Caco-2 (cell line): ENCODE results near the gene ACTL8. TPM values are rescaled to one million over a fixed set of nuclear protein-coding genes. Genes with fewer than 3 reads are reported as not detected.

ENCODE experiments used
- BruUV-seq: library from RNA; stranded (reverse); fragments of 400-500 nt; replicated peaks from 2 replicates; lab custom pipeline; 2021; lab: Mats Ljungman, UMichigan
- CTCF ChIA-PET: fragments of 300-600 bp; sonication (Branson Sonifier 250); formaldehyde crosslinking; loops from one replicate; lab custom pipeline; 2022; ENCODE audit warnings: antibody characterized with exemption; lab: Charles Lee
- POLR2A ChIA-PET: fragments of 300-600 bp; sonication (Branson Sonifier 250); formaldehyde crosslinking; loops from one replicate; lab custom pipeline; 2022; ENCODE audit warnings: antibody characterized with exemption; lab: Charles Lee
- DNase-seq, 2 experiments: peaks; one replicate each; pipeline versions ENCODE4 v3.0.0 to v3.0.0-alpha.2; 2020 to 2022
- H3K27me3 ChIP-seq: replicated peaks from 2 replicates; pipeline ENCODE4 v1.6.0; 2011; ENCODE audit warnings: low read length; ENCODE audit not compliant: control insufficient read depth, insufficient read depth
- H3K36me3 ChIP-seq: 2 replicates; pipeline ENCODE4 v1.5.1; 2011; ENCODE audit warnings: low read length; ENCODE audit not compliant: control insufficient read depth, insufficient read depth
- H3K4me1 ChIP-seq: fragments of 250-450 bp; sonication (Bioruptor Pico); 2 replicates; pipeline ENCODE4 v1.5.1; 2020; ENCODE audit warnings: mild to moderate bottlenecking
- H3K4me3 ChIP-seq: 2 replicates; pipeline ENCODE4 v1.5.1; 2011; ENCODE audit warnings: low read depth, mild to moderate bottlenecking, control low read depth, low read length
- H3K9me3 ChIP-seq: fragments of 250-450 bp; sonication (Bioruptor Pico); 2 replicates; pipeline ENCODE4 v1.5.1; 2020; ENCODE audit warnings: mild to moderate bottlenecking, moderate library complexity
- H3K27ac Mint-ChIP-seq: one replicate; pipeline ENCODE4 v1.8.0; 2022; ENCODE audit warnings: mixed read lengths; ENCODE audit not compliant: unreplicated experiment
- H3K27me3 Mint-ChIP-seq: one replicate; pipeline ENCODE4 v1.8.0; 2022; ENCODE audit warnings: mixed read lengths; ENCODE audit not compliant: insufficient read depth, unreplicated experiment
- H3K36me3 Mint-ChIP-seq: one replicate; pipeline ENCODE4 v1.8.0; 2022; ENCODE audit warnings: mild to moderate bottlenecking, mixed read lengths; ENCODE audit not compliant: insufficient read depth, unreplicated experiment
- H3K4me1 Mint-ChIP-seq: one replicate; pipeline ENCODE4 v1.8.0; 2022; ENCODE audit warnings: low read depth, mixed read lengths; ENCODE audit not compliant: unreplicated experiment
- H3K4me3 Mint-ChIP-seq: one replicate; pipeline ENCODE4 v1.8.0; 2022; ENCODE audit warnings: mild to moderate bottlenecking, moderate library complexity, mixed read lengths; ENCODE audit not compliant: unreplicated experiment
- H3K9me3 Mint-ChIP-seq: one replicate; pipeline ENCODE4 v1.8.0; 2022; ENCODE audit warnings: mixed read lengths; ENCODE audit not compliant: unreplicated experiment
- intact Hi-C: fragments of 100-400 bp; cut with micrococcal nuclease; formaldehyde crosslinking; loops from one replicate; pipeline ENCODE4 v1.10.0; 2022; ENCODE audit not compliant: unreplicated experiment
- total RNA-seq: library from RNA; stranded (reverse); gene quantifications from 2 replicates; pipeline ENCODE4 v1.2.3, GENCODE V29; 2022
- TF ChIP-seq, protein P1 (sequence below), 2 experiments: fragments of 200-600 bp in 1 of 2; IDR thresholded peaks; 1 replicate in 1 of 2; 2 replicates in 1 of 2; pipeline versions ENCODE4 v1.5.1 to v1.8.0; 2011 to 2022; ENCODE audit warnings: antibody characterized with exemption in 1 of 2, control low read depth in 1 of 2, inconsistent platforms in 1 of 2, low read depth in 1 of 2, low read length in 1 of 2, mild to moderate bottlenecking in 1 of 2, moderate library complexity in 1 of 2; ENCODE audit not compliant: insufficient read depth in 1 of 2, severe bottlenecking in 1 of 2, unreplicated experiment in 1 of 2

The ACTL8 gene
- total RNA-seq, 1 experiment from 2014 or later, result 79.3 TPM

DNA sequence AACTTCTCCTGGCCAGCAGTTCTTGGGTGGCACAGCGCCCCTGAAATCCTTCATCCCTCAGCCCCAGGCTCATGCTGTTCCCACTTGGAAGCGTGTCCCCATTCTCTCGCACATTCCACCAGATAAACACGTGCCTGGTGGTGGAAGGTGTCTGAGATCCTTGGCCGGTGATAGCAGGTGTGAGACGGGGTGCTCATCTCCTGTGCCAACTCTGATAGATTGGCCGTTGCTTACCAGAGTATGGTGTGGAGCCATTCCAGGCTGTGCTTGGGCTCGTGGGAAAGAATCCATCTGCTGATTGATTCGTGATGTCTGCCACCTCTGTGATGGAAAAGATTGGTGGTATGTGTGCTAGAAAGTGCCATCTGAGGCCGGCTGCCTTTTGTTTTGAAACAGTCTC, 22.2 kb downstream of the ACTL8 start:
- intact Hi-C loops, result no loop called here
- Mint-ChIP-seq H3K4me1 (no peaks in the 10 kb centered on the region), H3K27me3 (no peaks in the 10 kb centered on the region), H3K4me3 (no peak overlapping the region), H3K36me3 (no peaks in the 10 kb centered on the region), H3K27ac (no peak overlapping the region), H3K9me3 (no peaks in the 10 kb centered on the region)
- no peaks in the 10 kb centered on the region for H3K4me1 ChIP-seq
- POLR2A ChIA-PET, result no interaction called here
- no peak overlapping the region for H3K4me3 ChIP-seq
- DNase-seq, result no peak
- no peaks in the 10 kb centered on the region for H3K27me3 ChIP-seq
- H3K9me3 ChIP-seq, result no peaks in the 10 kb centered on the region
- CTCF ChIA-PET, result no interaction called here
- TF ChIP-seq, protein P1, sequence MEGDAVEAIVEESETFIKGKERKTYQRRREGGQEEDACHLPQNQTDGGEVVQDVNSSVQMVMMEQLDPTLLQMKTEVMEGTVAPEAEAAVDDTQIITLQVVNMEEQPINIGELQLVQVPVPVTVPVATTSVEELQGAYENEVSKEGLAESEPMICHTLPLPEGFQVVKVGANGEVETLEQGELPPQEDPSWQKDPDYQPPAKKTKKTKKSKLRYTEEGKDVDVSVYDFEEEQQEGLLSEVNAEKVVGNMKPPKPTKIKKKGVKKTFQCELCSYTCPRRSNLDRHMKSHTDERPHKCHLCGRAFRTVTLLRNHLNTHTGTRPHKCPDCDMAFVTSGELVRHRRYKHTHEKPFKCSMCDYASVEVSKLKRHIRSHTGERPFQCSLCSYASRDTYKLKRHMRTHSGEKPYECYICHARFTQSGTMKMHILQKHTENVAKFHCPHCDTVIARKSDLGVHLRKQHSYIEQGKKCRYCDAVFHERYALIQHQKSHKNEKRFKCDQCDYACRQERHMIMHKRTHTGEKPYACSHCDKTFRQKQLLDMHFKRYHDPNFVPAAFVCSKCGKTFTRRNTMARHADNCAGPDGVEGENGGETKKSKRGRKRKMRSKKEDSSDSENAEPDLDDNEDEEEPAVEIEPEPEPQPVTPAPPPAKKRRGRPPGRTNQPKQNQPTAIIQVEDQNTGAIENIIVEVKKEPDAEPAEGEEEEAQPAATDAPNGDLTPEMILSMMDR (IDR thresholded peaks at IDR 0.05; ENCODE audit: insufficient read depth in 1 of 2, low read depth in 1 of 2, low read length in 1 of 2, severe bottlenecking in 1 of 2, unreplicated experiment in 1 of 2), result no peak
- H3K36me3 ChIP-seq, result no peaks in the 10 kb centered on the region
- no TSS peak for BruUV-seq

DNA sequence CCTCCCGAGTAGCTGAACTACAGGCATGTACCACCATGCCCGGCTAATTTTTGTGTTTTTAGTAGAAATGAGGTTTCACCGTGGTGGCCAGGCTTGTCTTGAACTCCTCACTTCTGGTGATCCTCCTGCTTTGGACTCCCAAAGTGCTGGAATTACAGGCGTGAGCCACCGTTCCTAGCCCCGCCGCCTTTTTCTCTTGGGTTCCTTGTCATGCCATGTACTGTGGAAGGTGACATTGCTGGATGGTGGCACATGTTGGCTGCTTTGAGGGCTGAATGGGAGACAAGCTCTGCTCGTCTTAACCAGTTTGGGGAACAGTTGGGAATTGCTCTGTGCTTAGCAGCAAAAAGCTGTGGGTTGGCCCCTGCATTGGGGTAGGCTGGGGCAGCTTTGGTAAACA, 22.7 kb downstream of the ACTL8 start:
- no peaks in the 10 kb centered on the region for H3K9me3 Mint-ChIP-seq
- no peaks in the 10 kb centered on the region for H3K27me3 Mint-ChIP-seq
- H3K4me1 Mint-ChIP-seq, result no peaks in the 10 kb centered on the region
- no peak for DNase-seq
- intact Hi-C loops, result no loop called here
- POLR2A ChIA-PET, result no interaction called here
- CTCF ChIA-PET, result no interaction called here
- H3K36me3 ChIP-seq, result no peaks in the 10 kb centered on the region
- no peaks in the 10 kb centered on the region for H3K9me3 ChIP-seq
- BruUV-seq, result no TSS peak
- TF ChIP-seq, protein P1 (IDR thresholded peaks at IDR 0.05; ENCODE audit: insufficient read depth in 1 of 2, low read depth in 1 of 2, low read length in 1 of 2, severe bottlenecking in 1 of 2, unreplicated experiment in 1 of 2), result no peak
- H3K27me3 ChIP-seq, result no peaks in the 10 kb centered on the region
- no peak overlapping the region for H3K27ac Mint-ChIP-seq
- H3K4me1 ChIP-seq, result no peaks in the 10 kb centered on the region
- no peak overlapping the region for H3K4me3 Mint-ChIP-seq
- H3K36me3 Mint-ChIP-seq, result no peaks in the 10 kb centered on the region
- H3K4me3 ChIP-seq, result no peak overlapping the region

DNA sequence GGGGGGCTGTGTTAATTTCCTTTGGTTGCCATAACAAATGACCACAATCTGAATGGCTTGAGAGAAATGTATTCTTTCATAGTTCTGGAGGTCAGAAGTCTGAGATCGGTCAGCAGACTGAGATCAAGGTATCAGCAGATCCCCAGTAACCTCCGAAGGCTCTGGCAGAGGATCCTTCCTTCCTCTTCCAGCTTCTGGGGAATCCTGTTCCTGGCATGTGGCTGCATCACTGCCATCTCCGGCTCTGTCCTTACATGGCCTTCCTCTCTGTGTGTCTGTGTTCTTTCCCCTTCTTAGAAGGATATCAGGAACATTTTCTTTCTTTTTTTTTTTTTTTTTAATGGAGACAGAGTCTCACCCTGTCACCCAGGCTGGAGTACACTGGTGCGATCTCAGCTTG, 25.8 kb downstream of the ACTL8 start:
- intact Hi-C loops, result no loop called here
- no peak overlapping the region for H3K4me3 ChIP-seq
- H3K27ac Mint-ChIP-seq, result no peak overlapping the region
- no peak for DNase-seq
- H3K36me3 Mint-ChIP-seq, result peaks cover under 1% of the 10 kb centered on the region
- no peaks in the 10 kb centered on the region for H3K27me3 Mint-ChIP-seq
- H3K9me3 Mint-ChIP-seq, result no peaks in the 10 kb centered on the region
- ChIA-PET POLR2A (no interaction called here), CTCF (no interaction called here)
- H3K27me3 ChIP-seq, result no peaks in the 10 kb centered on the region
- no TSS peak for BruUV-seq
- no peaks in the 10 kb centered on the region for H3K4me1 ChIP-seq
- H3K9me3 ChIP-seq, result no peaks in the 10 kb centered on the region
- no peaks in the 10 kb centered on the region for H3K36me3 ChIP-seq
- H3K4me1 Mint-ChIP-seq, result no peaks in the 10 kb centered on the region
- no peak overlapping the region for H3K4me3 Mint-ChIP-seq
- TF ChIP-seq, protein P1 (IDR thresholded peaks at IDR 0.05; ENCODE audit: insufficient read depth in 1 of 2, low read depth in 1 of 2, low read length in 1 of 2, severe bottlenecking in 1 of 2, unreplicated experiment in 1 of 2), result no peak
